NCI-H2227 treated with DMSO at 0.1 percent for 48 hours (cell line): ENCODE results near the gene CDH12.
"Not testable (repeated sequence)": the region's sequence is repeated elsewhere in the genome, so short reads cannot be mapped to it uniquely, and the experiment has no call there.

Experiments used
- DNase-seq: peaks from one replicate; lab custom pipeline; 2025; lab: John Stamatoyannopoulos, UW

CDH12 gene

GRCh38 chr5:22432905-22433304, 420.2 kb downstream of the CDH12 start:
- no peak for DNase-seq

- DNase-seq: no peak
Measured at GRCh38 chr5:22431840-22432239, 421.3 kb downstream of the CDH12 start.

GRCh38 chr5:22431406-22431805, 421.7 kb downstream of the CDH12 start:
- DNase-seq: no peak

- DNase-seq: no peak
Measured at GRCh38 chr5:22411554-22412349, 441.4 kb downstream of the CDH12 start.

GRCh38 chr5:22391956-22392355, 461.2 kb downstream of the CDH12 start:
- no peak for DNase-seq

GRCh38 chr5:22390888-22391287, 462.3 kb downstream of the CDH12 start:
- DNase-seq: no peak

GRCh38 chr5:22372826-22373660, 480.1 kb downstream of the CDH12 start:
- DNase-seq: no peak

GRCh38 chr5:22372376-22372775, 480.8 kb downstream of the CDH12 start:
- no peak for DNase-seq

GRCh38 chr5:22354956-22355355, 498.2 kb downstream of the CDH12 start:
- DNase-seq: no peak

GRCh38 chr5:22352493-22352892, 500.7 kb downstream of the CDH12 start:
- no peak for DNase-seq

GRCh38 chr5:22351178-22351577, 502.0 kb downstream of the CDH12 start:
- no peak for DNase-seq

- peak; percentile 65 for DNase-seq
Measured at GRCh38 chr5:22348027-22348426, 505.1 kb downstream of the CDH12 start.

GRCh38 chr5:22344000-22344399, 509.1 kb downstream of the CDH12 start:
- no peak for DNase-seq

- DNase-seq: no peak
Measured at GRCh38 chr5:22341406-22341805, 511.7 kb downstream of the CDH12 start.

- DNase-seq: not testable (repeated sequence)
Measured at GRCh38 chr5:22332949-22333348, 520.2 kb downstream of the CDH12 start.

- no peak for DNase-seq
Measured at GRCh38 chr5:22329683-22330082, 523.5 kb downstream of the CDH12 start.

- DNase-seq: no peak
Measured at GRCh38 chr5:22319798-22320197, 533.3 kb downstream of the CDH12 start.

- DNase-seq: no peak
Measured at GRCh38 chr5:22316294-22316693, 536.9 kb downstream of the CDH12 start.

GRCh38 chr5:22315052-22315451, 538.1 kb downstream of the CDH12 start:
- not testable (repeated sequence) for DNase-seq

GRCh38 chr5:22314548-22314947, 538.6 kb downstream of the CDH12 start:
- DNase-seq: no peak

GRCh38 chr5:22306011-22306410, 547.1 kb downstream of the CDH12 start:
- peak; percentile 12 for DNase-seq

- no peak for DNase-seq
Measured at GRCh38 chr5:22295832-22296231, 557.3 kb downstream of the CDH12 start.

GRCh38 chr5:22293147-22293546, 560.0 kb downstream of the CDH12 start:
- no peak for DNase-seq
